Right atrium auricular region (tissue), 2 donors: Measurements from ENCODE around the gene NDRG3. TPM values are rescaled to one million over a fixed set of nuclear protein-coding genes. Genes with fewer than 3 reads are reported as not detected.

Experiments
- DNase-seq: peaks from one replicate; pipeline ENCODE4 v3.0.0-alpha.2; 2019; ENCODE audit warnings: low spot score
- H3K27ac ChIP-seq, 2 donors: fragments of 200-600 bp; sonication (generic); 1 replicate in 1 of 2; 2 replicates in 1 of 2; pipeline ENCODE4 v1.5.1; 2016 to 2019
- H3K27me3 ChIP-seq, 2 donors: fragments of 200-600 bp; sonication (generic); one replicate each; pipeline versions ENCODE4 v1.5.1 to v1.6.0; 2017 to 2019
- H3K36me3 ChIP-seq: fragments of 200-600 bp; sonication (generic); one replicate; pipeline ENCODE4 v1.5.1; 2016
- H3K4me1 ChIP-seq, 2 donors: fragments of 200-600 bp; sonication (generic); one replicate each; pipeline versions ENCODE4 v1.5.1 to v1.6.0; 2017 to 2019
- H3K4me3 ChIP-seq, 2 donors: fragments of 200-600 bp; sonication (generic); 1 replicate in 1 of 2; 2 replicates in 1 of 2; pipeline ENCODE4 v1.5.1; 2017 to 2019; ENCODE audit warnings: mild to moderate bottlenecking in 1 of 2, moderate library complexity in 1 of 2
- H3K9me3 ChIP-seq, 2 donors: fragments of 200-600 bp; sonication (generic); one replicate each; pipeline ENCODE4 v1.5.1; 2019
- total RNA-seq, 2 donors: library from RNA; depleted of rRNA; stranded (reverse); fragments of >200 nt; gene quantifications; one replicate each; pipeline ENCODE4 v1.1.0, GENCODE V29; 2016
- TF ChIP-seq, protein P1 (sequence below), 2 donors: fragments of 200-600 bp; sonication (generic); IDR thresholded peaks; one replicate each; pipeline ENCODE4 v1.5.1; 2019; ENCODE audit warnings: antibody characterized with exemption in 2 of 2

The NDRG3 gene
- total RNA-seq, 2 donors from 2014 or later, result 19.7 to 33.9 TPM

DNA sequence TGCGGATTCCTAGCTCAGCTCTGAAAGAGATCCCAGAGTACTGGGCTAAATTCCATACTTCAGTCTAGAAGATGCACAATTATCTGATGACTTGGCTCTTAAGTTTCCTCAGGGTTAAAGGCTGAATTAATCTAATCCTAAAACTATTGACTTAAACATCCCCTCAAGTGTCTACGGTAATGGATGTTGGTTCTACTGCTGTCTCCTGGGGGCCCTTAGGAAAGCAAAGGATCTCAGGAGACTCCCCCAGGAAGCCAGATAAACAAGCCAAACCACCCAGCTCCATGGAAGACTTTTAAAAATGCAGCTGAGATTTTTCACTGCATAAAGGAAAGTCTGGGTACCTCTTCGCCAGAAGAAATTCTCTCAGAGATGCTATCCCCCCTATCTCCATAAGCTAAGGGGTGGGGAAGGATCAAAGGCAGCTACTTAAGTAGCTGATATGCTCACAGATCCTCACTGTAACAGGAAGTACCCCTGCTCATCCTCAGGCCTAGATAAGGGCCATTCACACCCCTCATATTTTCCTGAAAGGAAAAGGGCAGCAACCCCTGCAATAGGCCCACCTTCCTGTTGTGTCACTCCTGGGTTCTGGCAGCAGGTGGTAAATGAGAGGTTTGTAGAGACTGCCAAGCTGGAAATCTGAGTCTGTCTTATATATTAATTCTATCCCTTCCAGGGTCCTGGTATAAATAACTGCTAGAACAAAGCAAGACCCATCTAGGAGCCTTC lies 9.3 kb downstream of the NDRG3 start:
- no peaks in the 10 kb centered on the region for H3K36me3 ChIP-seq
- no peak overlapping the region for H3K27ac ChIP-seq
- H3K4me1 ChIP-seq, result peaks cover 0 to 38% of the 10 kb centered on the region in 2 donors
- TF ChIP-seq, protein P1, sequence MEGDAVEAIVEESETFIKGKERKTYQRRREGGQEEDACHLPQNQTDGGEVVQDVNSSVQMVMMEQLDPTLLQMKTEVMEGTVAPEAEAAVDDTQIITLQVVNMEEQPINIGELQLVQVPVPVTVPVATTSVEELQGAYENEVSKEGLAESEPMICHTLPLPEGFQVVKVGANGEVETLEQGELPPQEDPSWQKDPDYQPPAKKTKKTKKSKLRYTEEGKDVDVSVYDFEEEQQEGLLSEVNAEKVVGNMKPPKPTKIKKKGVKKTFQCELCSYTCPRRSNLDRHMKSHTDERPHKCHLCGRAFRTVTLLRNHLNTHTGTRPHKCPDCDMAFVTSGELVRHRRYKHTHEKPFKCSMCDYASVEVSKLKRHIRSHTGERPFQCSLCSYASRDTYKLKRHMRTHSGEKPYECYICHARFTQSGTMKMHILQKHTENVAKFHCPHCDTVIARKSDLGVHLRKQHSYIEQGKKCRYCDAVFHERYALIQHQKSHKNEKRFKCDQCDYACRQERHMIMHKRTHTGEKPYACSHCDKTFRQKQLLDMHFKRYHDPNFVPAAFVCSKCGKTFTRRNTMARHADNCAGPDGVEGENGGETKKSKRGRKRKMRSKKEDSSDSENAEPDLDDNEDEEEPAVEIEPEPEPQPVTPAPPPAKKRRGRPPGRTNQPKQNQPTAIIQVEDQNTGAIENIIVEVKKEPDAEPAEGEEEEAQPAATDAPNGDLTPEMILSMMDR (IDR thresholded peaks at IDR 0.05), result no peak
- no peak for DNase-seq
- H3K27me3 ChIP-seq, result no peaks in the 10 kb centered on the region
- no peak overlapping the region for H3K4me3 ChIP-seq
- H3K9me3 ChIP-seq, result no peaks in the 10 kb centered on the region

- Histone ChIP-seq H3K27me3 (no peaks in the 10 kb centered on the region), H3K4me3 (no peak overlapping the region), H3K36me3 (no peaks in the 10 kb centered on the region), H3K9me3 (no peaks in the 10 kb centered on the region), H3K27ac (no peak overlapping the region), H3K4me1 (peaks cover 0 to 35% of the 10 kb centered on the region in 2 donors)
- TF ChIP-seq, protein P1 (IDR thresholded peaks at IDR 0.05), result no peak
- DNase-seq, result no peak
Observed at GRCh38 chr20:36732456-36732855, 13.4 kb downstream of the NDRG3 start.

DNA sequence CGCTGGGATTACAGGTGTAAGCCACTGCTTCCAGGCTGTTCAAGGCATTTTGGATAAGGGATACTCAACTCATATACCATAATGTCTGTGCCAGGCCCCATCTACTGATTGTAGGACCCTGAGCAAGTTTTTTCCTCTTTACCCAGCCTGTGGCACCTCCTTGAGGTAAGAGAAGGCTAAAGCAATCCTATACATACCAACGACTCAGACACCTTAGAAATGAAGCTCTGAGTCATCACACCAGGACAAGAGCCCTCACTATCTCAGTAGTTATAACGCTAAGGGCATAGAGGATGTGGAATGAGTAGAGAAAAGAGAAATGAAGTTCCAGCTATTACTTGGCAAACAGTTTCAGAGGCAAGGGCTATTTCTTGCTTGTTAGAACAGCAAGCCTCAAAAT lies 16.9 kb downstream of the NDRG3 start:
- Histone ChIP-seq H3K9me3 (no peaks in the 10 kb centered on the region), H3K36me3 (no peaks in the 10 kb centered on the region), H3K4me3 (no peak overlapping the region), H3K27ac (no peak overlapping the region), H3K27me3 (no peaks in the 10 kb centered on the region), H3K4me1 (peaks cover 0 to 18% of the 10 kb centered on the region in 2 donors)
- TF ChIP-seq, protein P1 (IDR thresholded peaks at IDR 0.05), result no peak
- DNase-seq, result no peak

DNA sequence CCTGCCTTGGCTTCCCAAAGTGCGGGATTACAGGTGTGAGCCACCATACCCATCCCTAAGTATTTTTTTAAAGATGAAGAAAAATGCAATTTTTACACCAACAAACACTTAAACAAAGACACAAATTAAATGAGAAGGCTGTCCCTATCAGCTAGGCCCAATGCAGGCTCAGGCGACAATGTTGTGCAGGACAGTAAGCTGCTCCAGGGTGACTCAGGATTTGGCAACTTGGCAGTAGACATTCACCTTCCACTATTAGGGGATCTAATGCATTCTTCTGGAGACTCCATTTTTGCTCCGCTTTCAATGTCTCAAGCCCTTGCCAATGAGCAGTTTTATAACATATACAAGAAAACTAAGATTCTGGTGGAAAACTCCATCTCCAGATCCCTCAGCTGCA lies 19.7 kb downstream of the NDRG3 start:
- peaks cover 3% of the 10 kb centered on the region for H3K36me3 ChIP-seq
- H3K9me3 ChIP-seq, result no peaks in the 10 kb centered on the region
- H3K27me3 ChIP-seq, result no peaks in the 10 kb centered on the region
- DNase-seq, result no peak
- H3K4me1 ChIP-seq, result no peaks in the 10 kb centered on the region
- TF ChIP-seq, protein P1 (IDR thresholded peaks at IDR 0.05), result no peak
- no peak overlapping the region for H3K27ac ChIP-seq
- H3K4me3 ChIP-seq, result no peak overlapping the region

DNA sequence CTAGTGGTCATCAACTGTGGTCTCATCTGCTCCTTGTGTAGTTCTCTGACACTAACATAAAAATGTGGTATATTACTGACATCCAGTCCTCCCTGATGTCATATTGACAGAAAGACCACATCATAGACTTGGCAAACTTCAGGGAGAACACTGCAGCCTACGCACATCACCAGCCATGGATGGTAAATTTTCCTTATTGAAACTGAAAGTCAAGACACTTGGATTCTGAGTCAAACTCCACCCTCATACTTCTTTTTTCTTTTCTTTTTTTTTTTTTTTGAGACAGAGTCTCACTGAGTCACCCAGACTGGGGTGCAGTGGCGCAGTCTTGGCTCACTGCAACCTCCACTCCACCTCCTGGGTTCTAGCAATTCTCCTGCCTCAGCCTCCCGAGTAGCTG lies 25.4 kb downstream of the NDRG3 start:
- Histone ChIP-seq H3K27ac (no peak overlapping the region), H3K4me3 (no peak overlapping the region), H3K27me3 (no peaks in the 10 kb centered on the region), H3K4me1 (peaks cover 0 to 8% of the 10 kb centered on the region in 2 donors), H3K36me3 (peaks cover 16% of the 10 kb centered on the region), H3K9me3 (no peaks in the 10 kb centered on the region)
- no peak for DNase-seq
- TF ChIP-seq, protein P1 (IDR thresholded peaks at IDR 0.05), result no peak

GRCh38 chr20:36717657-36718056 lies 28.2 kb downstream of the NDRG3 start:
- Histone ChIP-seq H3K9me3 (no peaks in the 10 kb centered on the region), H3K4me1 (peaks cover 0 to 8% of the 10 kb centered on the region in 2 donors), H3K36me3 (peaks cover 16% of the 10 kb centered on the region), H3K4me3 (no peak overlapping the region), H3K27ac (no peak overlapping the region), H3K27me3 (no peaks in the 10 kb centered on the region)
- TF ChIP-seq, protein P1 (IDR thresholded peaks at IDR 0.05), result peak in 1 of 2 donors; percentile 61
- no peak for DNase-seq
